A549 (cell line): ENCODE data around the gene PIK3R4. TPM values are rescaled to one million over a fixed set of nuclear protein-coding genes. Genes with fewer than 3 reads are reported as not detected.

Source experiments
- ATAC-seq, 2 experiments: fragments of 200-7000 bp in 1 of 2; fragments of >200 bp in 1 of 2; cut with Nextera tagmentation in 1 of 2; cut with Tn5 transposase in 1 of 2; 3 replicates each; pipeline versions ENCODE4 v1.8.0 to v1.9.1; 2018 to 2020; ENCODE audit warnings: mild to moderate bottlenecking in 1 of 2, moderate library complexity in 1 of 2
- CTCF ChIA-PET: fragments of 300-600 bp; sonication (Branson Sonifier 250); formaldehyde crosslinking; extraction: SDS; loops from one replicate; lab custom pipeline; 2021; ENCODE audit warnings: antibody characterized with exemption, inconsistent platforms; lab: Yijun Ruan, JAX
- POLR2A ChIA-PET: fragments of 350-600 bp; formaldehyde crosslinking; extraction: SDS; loops from one replicate; lab custom pipeline; 2021; ENCODE audit warnings: antibody characterized with exemption, inconsistent platforms; lab: Yijun Ruan, JAX
- DNase-seq, 2 experiments: peaks; one replicate each; pipeline versions ENCODE4 v3.0.0 to v3.0.0-alpha.2; 2011 to 2016; ENCODE audit warnings: low read depth in 1 of 2, low spot score in 1 of 2
- FAIRE-seq: peaks from 2 replicates; lab custom pipeline; 2011; peaks lifted over from hg19 to GRCh38; lab: Jason Lieb, UNC
- H3K27ac ChIP-seq, 2 experiments: fragments of >200 bp; sonication (Bioruptor Twin); formaldehyde crosslinking; 3 replicates each; pipeline ENCODE4 v1.5.1; 2016 to 2017
- H3K4me1 ChIP-seq: fragments of >200 bp; sonication (Bioruptor Twin); formaldehyde crosslinking; 3 replicates; pipeline ENCODE4 v1.6.1; 2016
- H3K4me2 ChIP-seq: fragments of >200 bp; sonication (Bioruptor Twin); formaldehyde crosslinking; 3 replicates; pipeline ENCODE4 v1.6.1; 2016
- H3K4me3 ChIP-seq: fragments of >200 bp; sonication (Bioruptor Twin); formaldehyde crosslinking; 3 replicates; pipeline ENCODE4 v1.5.1; 2016
- H3K9me3 ChIP-seq: fragments of >200 bp; sonication (Bioruptor Twin); formaldehyde crosslinking; 3 replicates; pipeline ENCODE4 v1.6.1; 2016
- CBX8 ChIP-seq: fragments of 200-600 bp; sonication (generic); IDR thresholded peaks from 2 replicates; pipeline ENCODE4 v1.6.1; 2016
- CHD4 ChIP-seq: fragments of 200-600 bp; sonication (generic); IDR thresholded peaks from 2 replicates; pipeline ENCODE4 v1.6.1; 2016; ENCODE audit warnings: antibody characterized with exemption, mild to moderate bottlenecking, borderline replicate concordance
- EP300 ChIP-seq, 2 experiments: fragments of >200 bp; sonication (Bioruptor Twin); formaldehyde crosslinking; IDR thresholded peaks; 2 replicates in 1 of 2; 3 replicates in 1 of 2; pipeline ENCODE4 v1.6.1; 2016 to 2017
- ESRRA ChIP-seq: fragments of 150-350 bp; IDR thresholded peaks from 2 replicates; pipeline ENCODE4 v1.6.1; 2014; ENCODE audit warnings: mild to moderate bottlenecking, low read length, borderline replicate concordance
- GATA3 ChIP-seq: IDR thresholded peaks from 2 replicates; pipeline ENCODE4 v1.6.1; 2012; ENCODE audit warnings: borderline replicate concordance
- HDAC2 ChIP-seq: fragments of 200-600 bp; sonication (generic); IDR thresholded peaks from 2 replicates; pipeline ENCODE4 v1.6.1; 2016
- HOXA7 ChIP-seq: fragments of 250-450 bp; sonication (Bioruptor Pico); IDR thresholded peaks from 2 replicates; pipeline ENCODE4 v1.5.0; 2020; ENCODE audit warnings: mild to moderate bottlenecking, moderate library complexity
- HOXB13 ChIP-seq: fragments of 250-450 bp; sonication (Bioruptor Pico); IDR thresholded peaks from 2 replicates; pipeline ENCODE4 v1.5.0; 2020; ENCODE audit warnings: low read depth, mild to moderate bottlenecking, moderate library complexity
- JUNB ChIP-seq: fragments of >200 bp; sonication (Bioruptor Twin); formaldehyde crosslinking; IDR thresholded peaks from 2 replicates; pipeline ENCODE4 v1.6.1; 2016
- MAZ ChIP-seq: fragments of 150-350 bp; IDR thresholded peaks from 2 replicates; pipeline ENCODE4 v1.6.1; 2014; ENCODE audit warnings: antibody characterized with exemption, low read depth, low read length, borderline replicate concordance
- MYC ChIP-seq: IDR thresholded peaks from 2 replicates; pipeline ENCODE4 v1.6.1; 2012; ENCODE audit warnings: mild to moderate bottlenecking, inconsistent platforms, low read length, improper control_type of control experiment, borderline replicate concordance
- PHF8 ChIP-seq: fragments of 200-600 bp; sonication (generic); IDR thresholded peaks from 2 replicates; pipeline ENCODE4 v1.6.1; 2016; ENCODE audit warnings: low read depth, mild to moderate bottlenecking, antibody characterized with exemption, moderate library complexity, borderline replicate concordance
- POLR2A ChIP-seq: IDR thresholded peaks from 2 replicates; pipeline ENCODE4 v1.6.1; 2012; ENCODE audit warnings: mild to moderate bottlenecking, low read length
- POLR2AphosphoS2 ChIP-seq: conservative IDR thresholded peaks from 2 replicates; pipeline ENCODE4 v1.6.1; 2012; ENCODE audit warnings: low read length, improper control_type of control experiment, inconsistent platforms
- RAD21 ChIP-seq, 2 experiments: fragments of >200 bp in 1 of 2; sonication (Bioruptor Twin) in 1 of 2; formaldehyde crosslinking in 1 of 2; IDR thresholded peaks in 1 of 2; conservative IDR thresholded peaks in 1 of 2; 2 replicates in 1 of 2; 3 replicates in 1 of 2; pipeline ENCODE4 v1.6.1; 2012 to 2018; ENCODE audit warnings: inconsistent platforms in 1 of 2
- RARB ChIP-seq: fragments of 250-450 bp; sonication (Bioruptor Pico); IDR thresholded peaks from 2 replicates; pipeline ENCODE4 v1.8.0; 2021; ENCODE audit warnings: mild to moderate bottlenecking, moderate library complexity
- RCOR1 ChIP-seq: fragments of 150-350 bp; IDR thresholded peaks from 2 replicates; pipeline ENCODE4 v1.6.1; 2014; ENCODE audit warnings: antibody characterized with exemption, low read length, low read depth
- RNF2 ChIP-seq: fragments of 200-600 bp; sonication (generic); IDR thresholded peaks from 2 replicates; pipeline ENCODE4 v1.6.1; 2016; ENCODE audit warnings: low read depth, mild to moderate bottlenecking, antibody characterized with exemption, moderate library complexity, borderline replicate concordance
- TFCP2L1 ChIP-seq: fragments of 250-450 bp; sonication (Bioruptor Pico); IDR thresholded peaks from 2 replicates; pipeline ENCODE4 v1.5.0; 2021; ENCODE audit warnings: mild to moderate bottlenecking
- ZFP36 ChIP-seq: fragments of 450-650 bp; IDR thresholded peaks from 2 replicates; pipeline ENCODE4 v1.6.1; 2014; ENCODE audit warnings: borderline replicate concordance; ENCODE audit not compliant: partially characterized antibody
- ZNF302 ChIP-seq: fragments of 250-450 bp; sonication (Bioruptor Pico); IDR thresholded peaks from 2 replicates; pipeline ENCODE4 v1.9.0; 2021; ENCODE audit warnings: inconsistent platforms, mild to moderate bottlenecking, moderate library complexity
- ZSCAN20 ChIP-seq: fragments of 250-450 bp; sonication (Bioruptor Pico); IDR thresholded peaks from 2 replicates; pipeline ENCODE4 v1.8.0; 2022; ENCODE audit warnings: mild to moderate bottlenecking, moderate library complexity
- WGBS: methylation state at CpG from one replicate; pipeline ENCODE4 v1.1.6; 2017; ENCODE audit errors: missing lambda C conversion rate; 5-methylcytosine and 5-hydroxymethylcytosine counted together
- polyA plus RNA-seq, 4 experiments: library from polyadenylated mRNA; depleted of rRNA in 3 of 4; stranded (reverse); fragments of >200 nt; fragmentation: RNase III in 1 of 4; extraction: RNeasy Plus Mini Kit Qiagen cat#74134 plus additional on column Dnase treatment in 1 of 4; gene quantifications; 2 replicates in 3 of 4; 3 replicates in 1 of 4; pipeline ENCODE4 v1.2.3, GENCODE V29; 2011 to 2017
- TF ChIP-seq, protein P1 (sequence below): fragments of 450-650 bp; IDR thresholded peaks from 2 replicates; pipeline ENCODE4 v1.6.1; 2014; ENCODE audit warnings: antibody characterized with exemption
- TF ChIP-seq, protein P2 (sequence below): fragments of >200 bp; sonication (Bioruptor Twin); formaldehyde crosslinking; IDR thresholded peaks from 3 replicates; pipeline ENCODE4 v1.5.1; 2016
- TF ChIP-seq, protein P3 (sequence below): IDR thresholded peaks from 2 replicates; pipeline ENCODE4 v1.6.1; 2012; ENCODE audit warnings: low read depth, borderline replicate concordance
- TF ChIP-seq, protein P4 (sequence below): IDR thresholded peaks from 2 replicates; pipeline ENCODE4 v1.6.1; 2012
- TF ChIP-seq, protein P5 (sequence below): fragments of 200-600 bp; sonication (generic); IDR thresholded peaks from 2 replicates; pipeline ENCODE4 v1.6.1; 2016; ENCODE audit warnings: antibody characterized with exemption, mild to moderate bottlenecking, moderate library complexity

PIK3R4 gene
- polyA plus RNA-seq, 2 of the 4 experiments (the other 2 are of a cell fraction), result 18.2 to 27.8 TPM

DNA sequence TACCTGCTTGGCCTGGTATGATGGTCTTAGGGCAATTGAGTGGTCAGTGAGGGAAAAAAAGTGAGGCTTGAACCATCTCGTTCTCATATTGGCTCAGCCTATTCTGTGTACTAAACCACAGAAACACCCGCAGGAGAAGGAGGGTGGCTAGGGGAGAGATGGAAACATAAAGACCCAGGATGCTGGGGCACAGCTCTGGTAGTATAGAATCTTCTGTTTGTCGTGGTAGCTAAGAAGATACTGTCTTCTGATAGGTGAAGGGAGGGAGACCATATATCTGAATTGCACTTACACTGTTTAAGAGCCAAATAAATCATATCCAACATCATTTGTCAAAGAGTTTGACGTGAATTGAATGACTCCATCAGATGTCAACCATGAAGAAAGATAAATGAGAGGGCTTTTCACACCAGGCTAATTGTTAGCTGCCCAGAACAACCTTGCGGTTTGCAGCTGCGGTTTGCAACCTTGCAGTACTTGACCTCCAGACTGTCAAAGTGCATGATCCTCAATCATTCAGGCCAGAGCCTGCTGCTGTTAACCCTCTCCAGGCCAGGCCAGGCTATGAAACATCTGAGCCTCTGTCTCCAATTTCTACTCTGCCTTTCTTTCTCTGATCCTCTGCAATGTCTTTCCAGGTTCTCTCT, 40.9 kb upstream of the PIK3R4 start:
- ChIA-PET POLR2A (no interaction called here), CTCF (interaction anchor here (1.0 to 1.4 kb wide), 2 partner anchors 26 to 106 kb away, joined by 3 read pairs; no protein-coding TSS in a partner anchor)
- no peaks in the 10 kb centered on the region for H3K4me1 ChIP-seq
- no peak overlapping the region for H3K27ac ChIP-seq
- DNase-seq (no peak), FAIRE-seq (no peak), ATAC-seq (no peak)
- no peak overlapping the region for H3K4me2 ChIP-seq
- no peak for TF ChIP-seq MAZ
- TF ChIP-seq PHF8, result no peak
- TF ChIP-seq HOXB13 (CRISPR knock-in tag), result no peak
- TF ChIP-seq RCOR1, result no peak
- TF ChIP-seq HOXA7 (CRISPR knock-in tag), result no peak
- no peak for TF ChIP-seq ESRRA
- TF ChIP-seq JUNB, result no peak
- TF ChIP-seq, protein P1, sequence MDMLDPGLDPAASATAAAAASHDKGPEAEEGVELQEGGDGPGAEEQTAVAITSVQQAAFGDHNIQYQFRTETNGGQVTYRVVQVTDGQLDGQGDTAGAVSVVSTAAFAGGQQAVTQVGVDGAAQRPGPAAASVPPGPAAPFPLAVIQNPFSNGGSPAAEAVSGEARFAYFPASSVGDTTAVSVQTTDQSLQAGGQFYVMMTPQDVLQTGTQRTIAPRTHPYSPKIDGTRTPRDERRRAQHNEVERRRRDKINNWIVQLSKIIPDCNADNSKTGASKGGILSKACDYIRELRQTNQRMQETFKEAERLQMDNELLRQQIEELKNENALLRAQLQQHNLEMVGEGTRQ, result no peak
- TF ChIP-seq EP300 (IDR thresholded peaks at IDR 0.05), result no peak
- TF ChIP-seq POLR2AphosphoS2, result no peak
- no peak for TF ChIP-seq TFCP2L1
- TF ChIP-seq, protein P2, sequence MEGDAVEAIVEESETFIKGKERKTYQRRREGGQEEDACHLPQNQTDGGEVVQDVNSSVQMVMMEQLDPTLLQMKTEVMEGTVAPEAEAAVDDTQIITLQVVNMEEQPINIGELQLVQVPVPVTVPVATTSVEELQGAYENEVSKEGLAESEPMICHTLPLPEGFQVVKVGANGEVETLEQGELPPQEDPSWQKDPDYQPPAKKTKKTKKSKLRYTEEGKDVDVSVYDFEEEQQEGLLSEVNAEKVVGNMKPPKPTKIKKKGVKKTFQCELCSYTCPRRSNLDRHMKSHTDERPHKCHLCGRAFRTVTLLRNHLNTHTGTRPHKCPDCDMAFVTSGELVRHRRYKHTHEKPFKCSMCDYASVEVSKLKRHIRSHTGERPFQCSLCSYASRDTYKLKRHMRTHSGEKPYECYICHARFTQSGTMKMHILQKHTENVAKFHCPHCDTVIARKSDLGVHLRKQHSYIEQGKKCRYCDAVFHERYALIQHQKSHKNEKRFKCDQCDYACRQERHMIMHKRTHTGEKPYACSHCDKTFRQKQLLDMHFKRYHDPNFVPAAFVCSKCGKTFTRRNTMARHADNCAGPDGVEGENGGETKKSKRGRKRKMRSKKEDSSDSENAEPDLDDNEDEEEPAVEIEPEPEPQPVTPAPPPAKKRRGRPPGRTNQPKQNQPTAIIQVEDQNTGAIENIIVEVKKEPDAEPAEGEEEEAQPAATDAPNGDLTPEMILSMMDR, result no peak
- no peak for TF ChIP-seq GATA3
- no peak for TF ChIP-seq RNF2
- no peak for TF ChIP-seq ZNF302 (CRISPR knock-in tag)
- no peak for TF ChIP-seq ZSCAN20 (CRISPR knock-in tag)
- TF ChIP-seq CBX8, result no peak
- TF ChIP-seq ZFP36, result no peak
- TF ChIP-seq, protein P3, sequence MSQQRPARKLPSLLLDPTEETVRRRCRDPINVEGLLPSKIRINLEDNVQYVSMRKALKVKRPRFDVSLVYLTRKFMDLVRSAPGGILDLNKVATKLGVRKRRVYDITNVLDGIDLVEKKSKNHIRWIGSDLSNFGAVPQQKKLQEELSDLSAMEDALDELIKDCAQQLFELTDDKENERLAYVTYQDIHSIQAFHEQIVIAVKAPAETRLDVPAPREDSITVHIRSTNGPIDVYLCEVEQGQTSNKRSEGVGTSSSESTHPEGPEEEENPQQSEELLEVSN, result no peak
- WGBS, result 34% methylated on average over 6 of the region's 6 CpGs
- no peaks in the 10 kb centered on the region for H3K9me3 ChIP-seq
- H3K4me3 ChIP-seq, result no peak overlapping the region

DNA sequence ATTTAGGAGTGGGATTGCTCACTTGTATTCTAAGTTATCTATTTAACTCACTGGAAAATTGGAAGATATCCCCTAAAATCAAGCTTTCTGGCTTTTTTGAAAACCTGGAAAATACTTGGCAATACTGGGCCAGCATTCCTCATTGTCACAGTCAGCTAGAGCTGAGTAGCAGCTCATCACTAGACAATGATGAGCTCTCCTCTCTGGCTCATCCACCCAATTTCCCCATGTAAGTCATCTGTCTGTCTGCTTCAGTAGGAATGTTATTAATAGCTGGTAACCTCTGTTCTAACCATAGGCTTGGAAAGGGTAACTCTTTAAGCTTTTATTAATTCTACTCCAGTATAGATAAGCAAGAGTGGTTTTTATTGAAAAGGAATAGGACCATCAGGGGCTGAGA, 39.7 kb upstream of the PIK3R4 start:
- Histone ChIP-seq H3K4me2 (no peak overlapping the region), H3K27ac (no peak overlapping the region), H3K4me3 (no peak overlapping the region), H3K4me1 (no peaks in the 10 kb centered on the region), H3K9me3 (no peaks in the 10 kb centered on the region)
- ChIA-PET POLR2A (no interaction called here), CTCF (interaction anchor here (1.4 to 1.6 kb wide), 2 partner anchors 24 to 26 kb away, joined by 3 read pairs; no protein-coding TSS in a partner anchor)
- FAIRE-seq, result no peak
- ATAC-seq, result no peak
- TF ChIP-seq ZFP36, result no peak
- no peak for TF ChIP-seq MYC
- TF ChIP-seq RARB (CRISPR knock-in tag), result no peak
- TF ChIP-seq, protein P4, sequence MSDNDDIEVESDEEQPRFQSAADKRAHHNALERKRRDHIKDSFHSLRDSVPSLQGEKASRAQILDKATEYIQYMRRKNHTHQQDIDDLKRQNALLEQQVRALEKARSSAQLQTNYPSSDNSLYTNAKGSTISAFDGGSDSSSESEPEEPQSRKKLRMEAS, result no peak
- no peak for TF ChIP-seq ESRRA
- no peak for TF ChIP-seq HOXB13 (CRISPR knock-in tag)
- TF ChIP-seq CHD4, result no peak
- TF ChIP-seq, protein P1, result no peak
- no peak for TF ChIP-seq POLR2A
- TF ChIP-seq, protein P5, sequence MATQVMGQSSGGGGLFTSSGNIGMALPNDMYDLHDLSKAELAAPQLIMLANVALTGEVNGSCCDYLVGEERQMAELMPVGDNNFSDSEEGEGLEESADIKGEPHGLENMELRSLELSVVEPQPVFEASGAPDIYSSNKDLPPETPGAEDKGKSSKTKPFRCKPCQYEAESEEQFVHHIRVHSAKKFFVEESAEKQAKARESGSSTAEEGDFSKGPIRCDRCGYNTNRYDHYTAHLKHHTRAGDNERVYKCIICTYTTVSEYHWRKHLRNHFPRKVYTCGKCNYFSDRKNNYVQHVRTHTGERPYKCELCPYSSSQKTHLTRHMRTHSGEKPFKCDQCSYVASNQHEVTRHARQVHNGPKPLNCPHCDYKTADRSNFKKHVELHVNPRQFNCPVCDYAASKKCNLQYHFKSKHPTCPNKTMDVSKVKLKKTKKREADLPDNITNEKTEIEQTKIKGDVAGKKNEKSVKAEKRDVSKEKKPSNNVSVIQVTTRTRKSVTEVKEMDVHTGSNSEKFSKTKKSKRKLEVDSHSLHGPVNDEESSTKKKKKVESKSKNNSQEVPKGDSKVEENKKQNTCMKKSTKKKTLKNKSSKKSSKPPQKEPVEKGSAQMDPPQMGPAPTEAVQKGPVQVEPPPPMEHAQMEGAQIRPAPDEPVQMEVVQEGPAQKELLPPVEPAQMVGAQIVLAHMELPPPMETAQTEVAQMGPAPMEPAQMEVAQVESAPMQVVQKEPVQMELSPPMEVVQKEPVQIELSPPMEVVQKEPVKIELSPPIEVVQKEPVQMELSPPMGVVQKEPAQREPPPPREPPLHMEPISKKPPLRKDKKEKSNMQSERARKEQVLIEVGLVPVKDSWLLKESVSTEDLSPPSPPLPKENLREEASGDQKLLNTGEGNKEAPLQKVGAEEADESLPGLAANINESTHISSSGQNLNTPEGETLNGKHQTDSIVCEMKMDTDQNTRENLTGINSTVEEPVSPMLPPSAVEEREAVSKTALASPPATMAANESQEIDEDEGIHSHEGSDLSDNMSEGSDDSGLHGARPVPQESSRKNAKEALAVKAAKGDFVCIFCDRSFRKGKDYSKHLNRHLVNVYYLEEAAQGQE, result no peak
- TF ChIP-seq RCOR1, result no peak
- TF ChIP-seq RNF2, result no peak
- TF ChIP-seq POLR2AphosphoS2, result no peak
- no peak for TF ChIP-seq RAD21 (conservative IDR thresholded peaks at IDR 0.05 in 1 of 2, IDR thresholded peaks at IDR 0.05 in 1 of 2)
- TF ChIP-seq HDAC2, result no peak
- TF ChIP-seq MAZ, result no peak
- TF ChIP-seq PHF8, result no peak
- DNase-seq, result no peak
